Esophagus muscularis mucosa (tissue), 4 donors: ENCODE results near the gene SH2D1B. TPM values are rescaled to one million over a fixed set of nuclear protein-coding genes. Genes with fewer than 3 reads are reported as not detected.

Experiments
- DNase-seq: peaks from one replicate; pipeline ENCODE4 v3.0.0-alpha.2; 2017; ENCODE audit errors: extremely low spot score
- H3K27ac ChIP-seq, 4 donors: fragments of 200-600 bp; sonication (generic); replicated peaks in 1 of 4; 1 replicate in 3 of 4; 2 replicates in 1 of 4; pipeline ENCODE4 v1.5.1; 2016 to 2019; ENCODE audit warnings: mild to moderate bottlenecking in 1 of 4
- H3K27me3 ChIP-seq, 4 donors: fragments of 200-600 bp; sonication (generic); one replicate each; pipeline versions ENCODE4 v1.5.1 to v1.6.0; 2016 to 2019
- H3K36me3 ChIP-seq, 4 donors: fragments of 200-600 bp; sonication (generic); one replicate each; pipeline ENCODE4 v1.5.1; 2016 to 2019
- H3K4me1 ChIP-seq, 4 donors: fragments of 200-600 bp; sonication (generic); one replicate each; pipeline ENCODE4 v1.5.1; 2016 to 2019
- H3K4me3 ChIP-seq, 4 donors: fragments of 200-600 bp; sonication (generic); 1 replicate in 2 of 4; 2 replicates in 2 of 4; pipeline ENCODE4 v1.5.1; 2016 to 2019; ENCODE audit warnings: mild to moderate bottlenecking in 4 of 4, moderate library complexity in 1 of 4
- H3K9me3 ChIP-seq, 4 donors: fragments of 200-600 bp; sonication (generic); 1 replicate in 3 of 4; 2 replicates in 1 of 4; pipeline ENCODE4 v1.5.1; 2016 to 2019
- CTCF ChIP-seq, 3 experiments: fragments of 200-600 bp in 2 of 3; fragments of 450-650 bp in 1 of 3; sonication (generic) in 2 of 3; IDR thresholded peaks; one replicate each; pipeline ENCODE4 v1.5.1; 2017 to 2019; ENCODE audit warnings: antibody characterized with exemption in 3 of 3, mild to moderate bottlenecking in 2 of 3, moderate library complexity in 1 of 3
- EP300 ChIP-seq: sonication (generic); formaldehyde crosslinking; IDR thresholded peaks from one replicate; pipeline ENCODE4 v1.6.1; 2017; ENCODE audit warnings: antibody characterized with exemption
- POLR2A ChIP-seq: fragments of 450-650 bp; IDR thresholded peaks from one replicate; pipeline ENCODE4 v1.6.1; 2017; ENCODE audit warnings: antibody characterized with exemption, moderate library complexity, mild to moderate bottlenecking, low read depth
- POLR2AphosphoS5 ChIP-seq, 2 donors: sonication (generic); formaldehyde crosslinking; IDR thresholded peaks; one replicate each; pipeline ENCODE4 v1.6.1; 2017; ENCODE audit warnings: antibody characterized with exemption in 2 of 2
- WGBS: methylation state at CpG from one replicate; pipeline ENCODE4 v1.1.5; 2018; 5-methylcytosine and 5-hydroxymethylcytosine counted together
- intact Hi-C: fragments of 100-400 bp; cut with DNase I; formaldehyde crosslinking; loops from one replicate; pipeline ENCODE4 v1.15.1; 2023
- total RNA-seq, 4 donors: library from RNA; depleted of rRNA; stranded (reverse); fragments of >200 nt; gene quantifications; one replicate each; pipeline versions ENCODE4 v1.1.0 to v1.2.1, GENCODE V29; 2016

The SH2D1B gene
- total RNA-seq, 4 donors from 2014 or later = 1.2 TPM; not detected in 3

- no peak for DNase-seq
- TF ChIP-seq POLR2AphosphoS5 (IDR thresholded peaks at IDR 0.05) = no peak
- no peak for TF ChIP-seq CTCF (IDR thresholded peaks at IDR 0.05)
- TF ChIP-seq EP300 = no peak
- no peak for TF ChIP-seq POLR2A
- intact Hi-C loops = no loop called here
- no peak overlapping the region for H3K4me3 ChIP-seq
- H3K27me3 ChIP-seq = no peaks in the 10 kb centered on the region
- H3K27ac ChIP-seq = no peak overlapping the region
- H3K36me3 ChIP-seq = peaks cover 0 to 8% (median 2%) of the 10 kb centered on the region in 4 donors
- peaks cover 0 to 5% (median 0%) of the 10 kb centered on the region in 4 donors for H3K4me1 ChIP-seq
- no peaks in the 10 kb centered on the region for H3K9me3 ChIP-seq
- WGBS = 80% methylated on average over 6 of the region's 6 CpGs
Measured at GRCh38 chr1:162351246-162351842, 60.6 kb downstream of the SH2D1B start.

GRCh38 chr1:162349635-162350330 lies 62.2 kb downstream of the SH2D1B start:
- Histone ChIP-seq H3K4me1 (peaks cover 0 to 5% (median 0%) of the 10 kb centered on the region in 4 donors), H3K9me3 (no peaks in the 10 kb centered on the region), H3K27ac (no peak overlapping the region), H3K36me3 (no peaks in the 10 kb centered on the region), H3K4me3 (no peak overlapping the region), H3K27me3 (no peaks in the 10 kb centered on the region)
- intact Hi-C loops = no loop called here
- no peak for DNase-seq
- 72% methylated on average over 11 of the region's 11 CpGs for WGBS
- no peak for TF ChIP-seq POLR2AphosphoS5 (IDR thresholded peaks at IDR 0.05)
- TF ChIP-seq CTCF (IDR thresholded peaks at IDR 0.05) = no peak
- TF ChIP-seq POLR2A = no peak
- no peak for TF ChIP-seq EP300

- 65% methylated on average over 3 of the region's 3 CpGs for WGBS
Measured at GRCh38 chr1:162347281-162347680, 64.7 kb downstream of the SH2D1B start.

More at GRCh38 chr1:162347281-162347680, 64.7 kb downstream of the SH2D1B start:
- H3K4me1 ChIP-seq = peaks cover 0 to 5% (median 0%) of the 10 kb centered on the region in 4 donors
- no peak overlapping the region for H3K27ac ChIP-seq
- DNase-seq = no peak
- H3K27me3 ChIP-seq = no peaks in the 10 kb centered on the region
- H3K36me3 ChIP-seq = no peaks in the 10 kb centered on the region
- no peak for TF ChIP-seq CTCF (IDR thresholded peaks at IDR 0.05)
- no peak for TF ChIP-seq POLR2A
- intact Hi-C loops = no loop called here
- H3K4me3 ChIP-seq = no peak overlapping the region
- H3K9me3 ChIP-seq = no peaks in the 10 kb centered on the region

Other genes with a start within 250 kb of the SH2D1B start
- gene SPATA46, start 35.3 kb downstream of the SH2D1B start, total RNA-seq = not detected
- gene C1orf226, start 30.4 kb downstream of the SH2D1B start, total RNA-seq = 10 to 100 TPM in 2 of 4 donors, 1 to 10 TPM in 2; 3.3 to 18.9 (median 11.6) TPM
- gene UHMK1, start 85.7 kb upstream of the SH2D1B start, total RNA-seq = 10 to 100 TPM; 25.3 to 34.4 (median 30.6) TPM
- 100 to 1,000 TPM in 1 of 4 donors, 10 to 100 TPM in 3; 51.5 to 246 (median 61.8) TPM for gene UAP1, start 149.6 kb upstream of the SH2D1B start, total RNA-seq
- gene DDR2, start 220.3 kb upstream of the SH2D1B start, total RNA-seq = 100 to 1,000 TPM; 143 to 194 (median 175) TPM